HG02840 (cell line): ENCODE results near the gene HSD17B2.
"Not testable (repeated sequence)": the region's sequence is repeated elsewhere in the genome, so short reads cannot be mapped to it uniquely, and the experiment has no call there.

Source experiments
- ATAC-seq: cut with Tn5 transposase; IDR thresholded peaks from one replicate; pipeline ENCODE4 v1.9.1; 2021; ENCODE audit warnings: mild to moderate bottlenecking, moderate library complexity, moderate number of reproducible peaks; ENCODE audit not compliant: unreplicated experiment, low FRiP score

HSD17B2 gene

GRCh38 chr16:82072313-82072712, 37.3 kb downstream of the HSD17B2 start:
- no peak for ATAC-seq

DNA sequence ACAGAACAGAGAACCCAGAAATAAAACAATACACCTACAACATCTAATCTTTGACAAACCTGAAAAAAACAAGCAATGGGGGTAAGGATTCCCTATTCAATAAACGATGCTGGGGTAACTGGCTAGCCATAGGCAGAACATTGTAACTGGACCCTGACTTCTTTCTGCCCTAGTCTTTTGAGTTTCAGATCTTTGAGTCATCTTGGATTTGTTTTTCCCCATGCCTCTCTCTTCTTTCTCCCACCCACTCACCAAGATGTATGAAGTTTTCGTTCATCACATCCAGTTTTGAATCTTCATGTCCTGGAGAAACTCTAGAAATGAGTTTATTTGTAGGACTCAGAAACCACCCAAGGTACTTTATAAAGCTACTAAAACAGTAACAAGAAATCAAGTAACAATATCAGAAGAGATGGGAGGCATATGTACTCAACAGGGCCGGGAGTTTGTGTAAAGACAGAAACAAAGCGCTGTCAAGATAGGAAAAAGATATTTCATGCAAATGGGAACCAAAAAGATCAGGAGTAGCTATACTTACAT, 39.0 kb downstream of the HSD17B2 start:
- ATAC-seq = no peak

DNA sequence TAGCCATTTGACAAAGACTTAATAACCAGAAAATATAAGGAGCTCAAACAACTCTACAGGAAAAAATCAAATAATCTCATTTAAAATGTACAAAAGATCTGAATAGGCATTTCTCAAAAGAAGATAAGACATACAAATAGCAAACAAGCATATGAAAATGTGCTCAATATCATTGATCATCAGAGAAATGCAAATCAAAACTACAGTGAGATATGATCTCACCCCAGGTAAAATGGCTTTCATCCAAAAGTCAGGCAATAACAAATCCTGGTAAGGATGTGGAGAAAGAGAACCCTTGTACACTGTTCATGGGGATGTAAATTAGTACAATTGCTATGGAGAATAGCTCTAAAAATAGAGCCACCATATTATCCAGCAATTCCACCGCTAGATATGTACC, 43.1 kb downstream of the HSD17B2 start:
- ATAC-seq = no peak

- ATAC-seq = no peak
Observed at GRCh38 chr16:82079892-82080291, 44.8 kb downstream of the HSD17B2 start.

DNA sequence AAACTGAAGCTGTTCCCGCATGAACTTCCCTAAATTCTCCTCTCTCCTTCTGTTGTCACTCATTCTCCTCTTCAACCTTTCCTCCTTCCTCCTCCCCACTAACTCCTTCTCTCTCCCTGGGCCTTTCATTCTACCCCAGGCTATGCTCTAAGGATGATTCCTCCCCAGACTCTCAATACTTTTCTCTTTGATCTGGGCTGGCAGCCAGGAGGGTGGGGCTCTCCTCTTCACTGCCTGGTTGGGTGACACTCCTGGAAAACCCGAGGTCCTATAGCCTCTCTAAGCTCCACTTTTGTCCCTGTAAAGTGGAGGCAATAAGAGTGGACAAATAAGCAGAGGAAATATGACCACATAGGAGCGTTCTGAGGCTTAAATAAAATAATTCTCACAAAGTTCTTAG, 46.2 kb downstream of the HSD17B2 start:
- no peak for ATAC-seq

- ATAC-seq = no peak
Observed at GRCh38 chr16:82082097-82082496, 47.0 kb downstream of the HSD17B2 start.

DNA sequence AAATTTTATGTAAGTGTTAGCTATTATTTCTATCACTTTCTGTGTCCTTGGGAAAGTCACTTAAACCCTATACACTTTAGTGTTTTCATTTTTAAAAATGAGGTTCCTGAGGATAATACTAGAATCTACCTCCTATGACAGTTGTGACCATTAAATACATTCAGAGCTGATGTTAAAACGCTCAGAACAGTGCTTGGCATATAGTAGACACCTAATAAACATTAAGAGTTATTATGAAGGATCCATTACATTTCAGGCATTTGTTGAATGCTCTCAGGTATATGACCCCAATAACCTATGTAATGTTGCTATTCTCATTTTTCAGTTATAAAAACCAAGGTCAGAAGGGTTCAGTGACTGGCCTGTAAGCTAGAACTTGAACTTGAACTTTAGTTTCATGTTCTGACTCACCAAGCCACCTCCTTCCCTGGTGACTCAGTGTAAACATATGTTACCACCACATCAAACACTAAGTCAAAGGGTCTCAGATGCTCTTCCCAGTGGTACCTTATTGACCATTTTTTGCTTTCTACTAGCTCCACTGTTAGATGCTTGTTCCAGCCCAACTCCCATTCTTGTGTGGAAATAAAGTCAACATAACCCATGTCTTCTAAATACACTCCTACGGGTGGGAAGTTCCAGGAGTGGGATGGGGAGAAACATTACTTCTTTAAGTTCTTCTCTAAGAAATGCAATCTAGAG, 47.6 kb downstream of the HSD17B2 start:
- ATAC-seq = no peak

GRCh38 chr16:82083710-82084353, 48.8 kb downstream of the HSD17B2 start:
- no peak for ATAC-seq

DNA sequence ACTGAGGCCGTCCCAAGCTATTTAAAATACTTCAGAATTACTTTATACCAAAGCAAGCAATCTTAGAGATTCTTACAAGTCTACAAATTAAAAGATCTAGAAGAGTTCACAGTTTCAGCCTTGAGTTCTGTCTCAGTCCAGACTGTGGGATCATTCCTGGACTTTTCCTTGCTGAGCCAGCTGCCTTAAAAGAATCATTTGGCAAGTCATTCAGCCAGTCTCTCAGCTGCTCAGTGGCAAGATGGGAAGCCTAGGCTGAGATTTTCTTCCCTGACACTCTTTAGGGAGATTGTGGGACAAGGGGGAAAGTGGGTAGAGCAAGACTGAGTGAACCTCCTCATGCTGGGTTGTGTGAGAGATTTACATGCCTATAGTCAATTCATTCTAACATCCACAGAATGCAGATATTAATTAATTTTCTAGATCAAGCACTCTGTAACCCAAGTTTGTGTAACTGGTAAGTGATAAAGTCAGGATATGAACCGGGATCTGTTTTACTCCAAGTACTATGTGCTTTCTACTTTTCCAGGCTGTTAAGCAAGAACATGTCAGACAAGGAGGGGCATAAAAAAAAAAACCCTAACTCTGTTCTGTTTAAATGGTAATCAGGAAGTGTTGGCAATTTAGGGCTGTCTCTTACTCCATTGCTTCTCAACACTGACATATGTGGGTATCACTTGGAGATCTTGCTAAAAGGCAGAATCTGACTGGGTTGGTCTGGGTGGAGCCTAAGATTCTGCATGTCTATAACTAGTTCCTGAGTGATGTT, 50.1 kb downstream of the HSD17B2 start:
- no peak for ATAC-seq

GRCh38 chr16:82088483-82088882, 53.4 kb downstream of the HSD17B2 start:
- ATAC-seq = no peak

- no peak for ATAC-seq
Observed at GRCh38 chr16:82091241-82091640, 56.2 kb downstream of the HSD17B2 start.

- no peak for ATAC-seq
Observed at GRCh38 chr16:82092711-82093110, 57.7 kb downstream of the HSD17B2 start.

DNA sequence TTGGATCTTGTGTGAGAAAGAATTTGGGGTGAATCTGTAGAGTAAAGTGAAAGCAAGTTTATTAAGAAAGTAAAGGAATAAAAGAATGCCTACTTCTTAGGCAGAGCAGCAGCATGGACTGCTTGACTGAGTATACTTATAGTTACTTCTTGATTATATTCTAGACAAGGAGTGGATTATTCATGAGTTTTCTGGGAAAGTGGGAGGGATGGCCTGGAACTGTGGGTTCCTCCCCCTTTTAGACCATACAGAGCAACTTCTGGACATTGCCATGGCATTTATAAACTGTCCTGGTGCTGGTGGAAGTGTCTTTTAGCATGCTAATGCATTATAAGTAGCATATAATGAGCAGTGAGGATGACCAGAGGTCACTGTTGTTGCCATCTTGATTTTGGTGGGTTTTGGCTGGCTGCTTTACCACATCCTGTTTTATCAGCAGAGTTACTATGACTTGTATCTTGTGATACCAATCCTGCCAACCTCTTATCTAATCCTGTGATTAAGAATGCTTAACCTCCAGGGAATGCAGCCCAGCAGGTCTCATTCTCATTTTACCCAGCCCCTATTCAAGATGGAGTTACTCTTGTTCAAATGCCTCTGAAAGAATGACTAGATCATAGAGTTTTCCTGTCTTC, 58.7 kb downstream of the HSD17B2 start:
- no peak for ATAC-seq

DNA sequence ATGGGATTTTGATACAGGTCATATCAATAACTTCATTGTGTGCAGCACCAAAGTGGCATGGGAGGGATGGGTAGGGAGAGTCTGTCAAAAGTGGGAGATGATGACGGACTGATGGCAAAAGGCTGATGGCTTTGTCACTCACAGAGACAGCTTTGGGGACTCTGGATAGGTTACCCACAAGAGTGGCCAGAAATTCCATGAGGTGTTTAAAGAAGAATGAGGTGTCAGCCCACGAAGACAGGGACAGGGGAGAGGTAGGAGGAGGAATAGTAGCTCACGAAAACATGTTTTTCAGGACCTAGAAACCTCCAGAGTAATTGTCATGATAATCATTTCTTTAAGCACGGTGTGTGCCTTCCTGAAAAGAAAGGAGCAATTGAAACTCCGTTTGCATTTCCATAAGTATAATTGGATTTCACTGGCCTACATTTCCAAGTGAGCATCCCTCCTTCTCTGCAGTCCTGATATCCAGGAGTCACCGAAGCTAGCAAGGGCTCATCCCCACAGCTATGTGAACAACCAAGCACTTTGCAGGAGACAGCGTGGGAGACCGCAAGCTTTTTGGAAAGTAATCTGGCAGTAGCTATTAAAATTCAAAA, 60.0 kb downstream of the HSD17B2 start:
- no peak for ATAC-seq

DNA sequence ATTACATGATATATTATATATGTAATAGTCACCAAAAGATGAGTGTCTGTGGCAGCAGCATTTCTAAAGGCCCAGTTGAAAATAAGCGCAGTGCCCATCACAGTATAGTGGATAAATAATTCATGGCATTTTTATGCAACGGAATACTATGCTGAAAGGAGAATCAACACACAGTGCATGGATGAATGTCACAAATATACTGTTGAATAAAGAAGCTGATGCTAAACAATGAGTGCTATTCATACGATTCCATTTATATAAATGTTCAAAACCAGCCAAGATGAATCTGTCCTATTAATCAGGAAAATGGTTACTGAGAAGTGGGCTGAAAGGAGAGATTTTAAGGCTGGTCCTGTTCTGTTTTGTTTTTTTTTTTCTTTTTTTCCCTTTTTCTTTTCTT, 61.6 kb downstream of the HSD17B2 start:
- no peak for ATAC-seq

GRCh38 chr16:82105107-82105506, 70.1 kb downstream of the HSD17B2 start:
- no peak for ATAC-seq

- no peak for ATAC-seq
Observed at GRCh38 chr16:82108100-82108499, 73.0 kb downstream of the HSD17B2 start.

DNA sequence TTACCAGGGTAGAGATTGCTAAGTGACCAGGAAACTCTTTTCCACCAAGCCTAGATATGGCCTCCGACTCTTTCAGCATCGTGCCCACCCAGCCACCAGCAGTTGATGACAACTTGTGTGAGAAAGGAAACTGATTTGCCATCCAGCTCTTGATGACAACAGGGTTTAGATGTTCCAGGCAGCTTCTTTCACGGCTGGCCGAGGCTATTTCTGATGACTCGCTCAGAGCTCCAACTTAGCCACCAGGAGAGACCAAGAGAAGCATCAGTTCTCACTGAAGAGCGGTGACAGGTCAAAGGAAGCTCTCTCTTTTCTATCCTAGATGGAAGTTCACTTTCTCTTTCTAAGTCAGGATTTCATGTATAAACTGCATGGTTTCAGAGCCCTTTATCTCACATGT, 73.7 kb downstream of the HSD17B2 start:
- no peak for ATAC-seq

GRCh38 chr16:82109266-82109665, 74.2 kb downstream of the HSD17B2 start:
- not testable (repeated sequence) for ATAC-seq

GRCh38 chr16:82111944-82112343, 76.9 kb downstream of the HSD17B2 start:
- no peak for ATAC-seq
